GM13976 (cell line): Measurements from ENCODE around the gene IQGAP2.

Experiments
- DNase-seq: peaks from one replicate; pipeline ENCODE4 v3.0.0; 2012; ENCODE audit warnings: low spot score
- CTCF ChIP-seq: IDR thresholded peaks from 2 replicates; pipeline ENCODE4 v1.5.1; 2012; ENCODE audit warnings: borderline replicate concordance, mild to moderate bottlenecking; ENCODE audit not compliant: insufficient read depth; ENCODE audit errors: extremely low read depth, missing control alignments, control extremely low read depth
- in situ Hi-C: fragments of 300-500 bp; cut with MboI; formaldehyde crosslinking; loops from one replicate; pipeline ENCODE4 v1.12.0; 2022; ENCODE audit warnings: low sequenced_read_pairs, mixed read lengths, inconsistent platforms; ENCODE audit not compliant: unreplicated experiment

The IQGAP2 gene

GRCh38 chr5:76457674-76458485 lies 54.8 kb downstream of the IQGAP2 start:
- no peak for TF ChIP-seq CTCF
- no peak for DNase-seq
- in situ Hi-C loops = no loop called here

- in situ Hi-C loops = no loop called here
- no peak for DNase-seq
- no peak for TF ChIP-seq CTCF
Observed at GRCh38 chr5:76458486-76458830, 55.4 kb downstream of the IQGAP2 start.

GRCh38 chr5:76460104-76460503 lies 57.0 kb downstream of the IQGAP2 start:
- in situ Hi-C loops = no loop called here
- no peak for TF ChIP-seq CTCF

GRCh38 chr5:76462097-76462667 lies 59.1 kb downstream of the IQGAP2 start:
- no peak for TF ChIP-seq CTCF
- DNase-seq = no peak
- in situ Hi-C loops = no loop called here

More at GRCh38 chr5:76460104-76460503, 57.0 kb downstream of the IQGAP2 start:
- DNase-seq = no peak

- in situ Hi-C loops = no loop called here
- DNase-seq = no peak
- no peak for TF ChIP-seq CTCF
Observed at GRCh38 chr5:76467216-76467615, 64.1 kb downstream of the IQGAP2 start.

GRCh38 chr5:76468635-76469425 lies 65.7 kb downstream of the IQGAP2 start:
- in situ Hi-C loops = no loop called here
- TF ChIP-seq CTCF = no peak
- no peak for DNase-seq
